Stimulated activated CD8-positive, alpha-beta memory T cell treated with anti-CD3 and anti-CD28 coated beads, Interleukin-12 subunit alpha, Interleukin-12 subunit beta, amount 100 ng/mL, for 24 hours (primary cell): Measurements from ENCODE around the gene FOXN1.

Experiments used
- DNase-seq: peaks from one replicate; pipeline ENCODE4 v3.0.0-alpha.2; 2020; ENCODE audit errors: extremely low read depth

The FOXN1 gene

DNA sequence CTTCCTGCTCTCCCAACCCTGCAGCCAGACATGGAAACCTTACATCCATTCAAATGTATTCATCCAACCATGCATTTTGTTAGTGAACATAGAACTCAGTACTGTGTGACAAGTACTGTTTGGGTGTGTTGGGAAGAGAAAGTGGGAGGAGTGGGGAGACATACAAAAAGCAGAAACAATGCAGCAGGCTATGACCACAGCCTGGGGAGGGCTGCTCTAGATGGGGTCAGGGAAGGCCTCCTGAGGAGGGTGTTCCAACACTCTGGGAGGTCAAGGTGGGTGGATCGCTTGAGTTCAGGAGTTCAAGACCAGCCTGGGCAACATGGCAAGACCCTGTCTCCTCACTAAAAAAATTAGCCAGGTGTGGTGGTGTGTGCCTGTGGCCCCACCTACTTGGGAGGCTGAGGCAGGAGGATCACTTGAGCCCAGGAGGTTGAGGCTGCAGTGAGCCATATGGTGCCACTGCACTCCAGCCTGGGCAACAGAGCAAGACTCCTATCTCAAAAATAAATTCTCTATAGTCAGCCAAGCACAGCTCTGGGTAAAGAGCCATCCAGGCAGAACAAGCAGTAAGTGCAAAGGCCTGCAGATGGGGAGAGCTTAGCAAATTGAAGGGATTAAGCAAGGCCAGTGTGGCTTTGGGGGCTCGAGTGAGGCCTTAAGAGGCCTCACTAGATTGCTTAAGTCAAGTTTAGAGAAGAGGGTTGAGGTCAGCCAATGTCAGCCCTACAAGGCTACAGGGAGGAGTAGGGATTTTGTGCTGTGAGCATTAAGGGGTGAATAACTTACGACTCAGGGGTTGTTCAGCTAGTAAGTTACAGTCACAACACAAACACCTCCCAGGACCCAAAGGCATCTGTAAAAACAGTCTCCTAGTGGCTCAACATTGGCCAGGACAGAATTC lies 27.2 kb upstream of the FOXN1 start:
- no peak for DNase-seq

DNA sequence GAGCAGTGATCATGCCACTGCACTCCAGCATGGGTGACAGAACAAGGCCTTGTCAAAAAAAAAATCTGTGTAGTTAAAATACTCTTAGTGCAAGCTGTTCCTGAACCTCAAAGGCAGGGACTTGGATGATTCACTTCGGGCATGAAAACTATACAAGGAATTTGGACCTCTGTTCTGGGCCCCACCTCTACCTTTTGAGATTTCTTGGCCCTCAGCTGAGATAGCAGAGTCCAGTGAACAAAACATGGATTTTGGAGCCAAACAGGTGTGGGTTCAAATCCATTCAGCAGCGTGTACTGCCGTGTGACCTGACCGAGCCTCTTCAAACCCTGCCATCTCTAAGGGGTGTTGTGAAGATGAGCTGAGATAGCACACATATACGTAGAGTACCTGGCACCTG lies 25.9 kb upstream of the FOXN1 start:
- no peak for DNase-seq

DNA sequence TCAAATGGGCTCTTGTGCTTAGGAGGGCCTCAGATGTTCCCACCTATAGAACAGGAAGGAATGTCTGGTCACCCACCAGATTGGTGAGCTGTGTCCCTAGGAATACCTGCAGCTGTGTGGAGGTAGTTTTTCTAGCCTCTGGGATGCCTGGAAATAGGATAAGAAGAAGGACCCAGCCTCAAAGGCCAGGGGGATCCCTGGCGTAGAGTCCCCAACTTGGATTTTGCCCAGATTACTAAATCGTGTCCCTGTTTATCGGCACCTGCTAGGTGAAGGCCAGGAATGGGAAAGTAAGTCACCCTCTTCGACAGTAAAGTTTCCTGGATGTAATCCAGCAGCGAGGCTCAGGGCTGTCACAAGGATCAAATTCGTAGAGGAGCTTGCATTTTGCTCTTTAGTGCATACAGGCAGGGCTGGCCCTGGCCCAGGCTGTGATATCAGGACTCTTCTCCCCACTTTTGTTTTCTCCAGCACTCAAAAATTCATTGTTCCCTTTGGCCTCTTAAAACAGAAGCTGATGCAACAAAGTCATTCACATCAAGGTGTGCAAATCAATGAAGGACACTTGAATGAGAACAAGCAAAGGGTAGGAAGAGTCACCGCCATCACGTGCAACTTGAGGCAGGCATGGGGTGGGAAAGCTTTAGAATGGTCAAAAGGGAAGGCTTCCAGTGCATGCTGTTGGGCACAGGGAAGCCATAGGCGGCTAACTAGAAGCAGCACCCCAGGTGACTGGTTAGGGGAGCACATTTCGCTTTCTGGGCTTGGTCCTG lies 25.2 kb upstream of the FOXN1 start:
- no peak for DNase-seq

DNA sequence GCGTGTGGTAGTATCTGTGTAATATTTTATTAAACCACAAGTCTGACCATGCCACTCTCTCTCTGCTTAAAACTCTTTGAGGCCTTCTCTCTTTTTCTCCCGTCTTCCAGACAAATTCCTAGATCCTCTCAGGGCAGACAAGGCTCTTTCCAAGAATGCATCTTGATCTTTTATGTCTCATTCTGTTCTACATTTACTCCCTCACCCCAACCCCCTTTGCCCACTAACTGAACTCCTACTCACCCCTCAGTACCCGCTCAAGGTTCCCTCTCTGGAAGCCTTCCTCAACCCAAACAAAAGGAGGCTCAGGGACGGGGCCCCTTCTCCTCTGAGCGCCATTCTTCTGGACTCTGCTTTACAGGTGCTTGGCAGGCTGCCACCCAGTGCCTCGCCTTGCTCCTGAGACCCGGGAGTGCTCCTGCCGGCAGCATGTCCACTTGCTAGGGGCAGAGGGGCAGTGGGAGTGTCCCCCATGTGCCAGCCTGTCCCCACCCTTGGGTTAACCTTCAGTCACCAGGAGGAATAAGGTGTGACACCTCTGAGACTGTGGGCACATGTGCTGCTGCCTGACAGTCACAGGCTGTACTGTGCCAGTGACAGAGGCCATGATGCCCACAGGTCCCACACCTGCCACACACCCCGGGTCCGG lies 23.5 kb upstream of the FOXN1 start:
- DNase-seq = no peak

DNA sequence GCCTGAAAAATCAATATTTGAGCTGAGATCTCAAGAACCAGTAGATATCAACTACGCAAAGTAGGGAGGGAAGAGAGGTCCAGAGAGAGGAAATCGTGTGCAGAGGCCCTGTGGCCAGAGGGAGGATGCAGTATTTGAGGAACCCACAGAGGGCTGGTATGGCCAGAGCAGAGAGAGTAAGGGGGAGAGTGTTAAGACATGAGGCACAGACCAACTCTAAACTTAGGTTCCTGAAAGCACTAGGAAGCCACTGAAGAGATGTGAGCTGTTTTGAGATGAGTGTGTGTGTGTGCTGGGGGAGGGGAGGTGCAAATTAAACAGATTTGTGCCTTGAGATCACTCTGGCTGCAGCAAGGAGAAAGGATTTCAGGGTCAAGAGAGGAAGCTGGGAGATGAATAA lies 21.9 kb upstream of the FOXN1 start:
- no peak for DNase-seq

DNA sequence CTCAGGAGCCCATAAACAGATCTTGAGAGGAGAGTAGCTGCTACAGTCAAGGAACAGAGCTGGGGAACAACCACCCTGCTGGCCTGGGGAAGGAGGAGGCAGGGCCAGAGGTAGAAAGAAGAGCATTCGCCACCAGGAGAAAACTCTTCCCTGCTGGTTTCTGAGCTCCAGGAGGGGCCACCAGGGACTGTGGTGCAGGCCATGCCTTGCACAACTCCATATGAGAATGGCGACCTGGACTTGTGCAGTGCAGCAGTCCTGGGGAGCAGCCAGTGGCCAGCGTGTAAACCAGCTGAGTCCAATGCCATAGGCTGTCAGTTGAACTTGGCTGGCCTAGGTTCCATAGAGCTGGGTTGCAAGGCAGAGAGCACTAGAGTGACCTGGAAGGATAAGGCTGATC lies 21.1 kb upstream of the FOXN1 start:
- no peak for DNase-seq

DNA sequence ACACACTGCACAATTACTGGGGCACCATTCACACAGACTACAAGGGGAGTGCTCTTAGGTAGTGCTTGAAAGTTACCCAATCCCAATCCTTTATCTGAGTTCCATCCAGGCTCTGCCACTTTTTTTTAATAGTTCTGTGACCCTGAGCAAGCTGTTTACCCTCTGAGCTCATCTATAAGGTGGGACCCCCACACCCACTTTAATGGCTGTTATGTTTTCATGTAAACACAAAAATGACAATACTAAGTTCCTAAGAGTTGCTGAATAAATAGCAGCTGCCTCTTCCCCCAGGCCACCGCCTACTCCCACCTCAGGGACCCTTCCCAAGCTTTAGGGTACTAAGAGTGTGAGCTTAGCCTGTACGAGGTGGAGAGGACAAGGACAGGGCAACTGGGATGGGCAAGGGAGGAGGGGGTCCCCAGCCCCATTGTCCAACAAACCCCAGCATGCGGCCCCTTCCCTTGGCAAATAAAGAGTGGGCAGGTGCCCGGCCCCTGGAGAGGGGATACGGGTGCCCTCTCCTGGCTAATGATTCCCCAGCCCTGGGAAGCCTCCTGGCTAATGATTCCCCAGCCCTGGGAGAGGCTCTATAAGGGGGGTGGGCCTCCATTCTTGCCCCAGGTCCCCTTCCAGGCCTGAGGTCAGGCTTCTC lies 18.1 kb upstream of the FOXN1 start:
- DNase-seq = no peak

DNA sequence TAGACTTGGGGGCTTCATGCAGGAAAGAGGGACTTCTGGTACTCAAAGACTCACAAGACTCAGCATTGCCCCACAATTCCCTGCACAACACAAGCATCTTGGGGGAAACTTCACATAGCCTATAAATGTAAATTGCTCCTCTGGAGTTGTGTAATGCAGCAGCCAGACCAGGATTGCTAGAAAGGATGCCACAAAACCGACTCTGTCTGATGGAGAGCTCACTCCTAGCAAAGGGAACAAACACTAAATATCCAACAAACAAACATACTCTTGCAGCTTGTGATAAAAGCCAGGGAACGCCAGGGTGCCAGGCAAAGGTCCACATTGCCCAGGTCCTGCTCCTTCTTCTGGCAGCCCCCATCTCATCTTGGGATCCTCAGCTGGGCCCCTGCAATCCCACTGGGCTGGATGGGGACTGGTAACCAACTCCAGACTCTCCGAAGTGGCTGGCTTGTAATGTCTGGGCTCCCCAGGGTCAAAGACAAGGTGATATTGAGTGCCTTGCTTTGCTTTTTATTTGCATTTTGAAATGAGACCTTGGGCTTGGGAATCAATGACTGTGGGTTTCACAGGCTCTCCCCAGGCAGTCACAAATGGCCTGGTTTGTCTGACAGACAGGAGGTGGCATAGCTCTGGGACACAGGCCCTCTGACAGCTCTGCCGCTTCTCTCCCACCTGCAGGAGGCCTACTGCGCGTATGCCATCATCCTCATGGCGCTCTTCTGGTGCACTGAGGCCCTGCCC lies 17.4 kb upstream of the FOXN1 start:
- no peak for DNase-seq

DNA sequence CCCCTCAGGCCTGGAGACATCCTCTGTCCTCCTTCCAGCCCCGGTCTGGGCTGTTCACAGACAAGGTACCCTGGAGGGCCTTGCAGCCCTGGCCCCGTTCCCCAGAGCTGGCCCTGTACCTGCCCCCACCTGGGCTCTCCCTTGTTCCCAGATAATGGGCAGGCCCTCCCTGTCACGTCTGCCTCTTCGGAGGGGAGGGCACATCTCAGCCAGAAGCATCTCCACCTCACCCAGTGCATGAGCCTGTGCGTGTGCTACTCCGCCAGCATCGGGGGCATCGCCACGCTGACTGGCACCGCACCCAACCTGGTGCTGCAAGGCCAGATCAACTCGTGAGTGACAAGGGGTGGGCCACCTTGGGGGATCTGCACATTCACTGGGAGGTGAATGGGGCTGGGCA lies 14.9 kb upstream of the FOXN1 start:
- DNase-seq = no peak

DNA sequence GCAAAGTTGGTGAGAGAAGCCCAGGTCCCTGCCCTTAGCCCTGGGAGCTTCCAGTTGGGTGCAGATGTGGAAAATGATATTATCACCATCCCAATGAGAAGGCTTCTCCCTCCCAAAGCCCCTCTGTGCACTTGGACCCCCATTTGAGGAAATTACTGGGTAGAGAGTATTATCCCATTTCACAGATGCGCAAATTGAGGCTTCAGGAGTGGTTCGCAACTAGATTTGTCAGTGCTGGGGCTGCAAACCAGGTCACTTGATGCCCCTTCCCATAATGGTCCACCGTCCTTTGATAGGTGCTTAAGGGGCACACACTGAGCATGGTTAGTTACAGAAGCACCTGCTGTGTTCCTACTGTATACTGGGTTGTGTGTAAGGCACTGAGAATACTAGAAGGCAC lies 14.3 kb upstream of the FOXN1 start:
- DNase-seq = no peak

DNA sequence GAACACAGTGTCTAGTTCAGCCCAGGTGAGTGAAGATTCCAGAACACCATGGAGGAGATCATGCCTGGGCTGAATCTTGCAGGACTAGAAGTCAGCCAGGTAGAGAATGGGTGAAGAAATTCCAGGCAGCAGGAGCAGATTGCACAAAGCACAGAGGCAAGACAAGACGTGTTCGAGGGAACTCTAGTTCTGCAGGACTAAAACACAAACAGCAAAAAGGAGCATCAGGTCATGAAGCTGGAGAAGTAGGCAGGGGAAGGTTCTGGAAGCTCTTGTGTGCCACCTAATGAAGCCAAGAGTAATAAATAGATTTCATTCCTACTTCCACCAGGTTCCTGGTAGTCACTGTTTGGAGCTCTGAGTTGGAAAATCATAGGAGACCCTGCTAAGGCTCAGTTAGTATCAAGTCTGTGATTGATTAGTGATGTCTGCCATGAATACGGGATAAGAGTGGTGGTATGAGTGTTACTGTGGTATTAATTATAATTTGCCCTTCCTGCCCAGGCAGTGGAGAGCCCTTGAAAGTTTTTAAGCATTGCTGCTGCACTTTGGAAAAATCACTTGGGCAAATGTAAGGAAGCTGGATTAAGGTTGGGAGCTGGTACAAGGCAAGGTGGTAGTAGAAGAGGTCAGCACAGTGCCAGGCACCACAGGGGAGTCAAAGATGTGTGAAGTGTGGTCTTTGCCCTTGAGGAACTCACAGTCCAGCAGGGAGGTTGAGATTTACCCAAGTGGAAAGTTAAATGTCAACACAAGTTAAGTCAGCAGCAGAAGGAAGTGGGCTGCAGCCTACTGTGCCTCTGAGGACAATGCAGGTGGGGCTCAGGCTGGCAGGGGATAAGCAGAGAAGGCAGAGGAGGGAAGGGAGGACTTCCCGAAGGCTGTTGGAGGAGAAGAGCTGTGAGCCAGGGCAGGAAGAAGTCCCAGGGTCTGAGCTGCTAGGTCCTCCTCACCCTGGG lies 13.5 kb upstream of the FOXN1 start:
- DNase-seq = no peak

DNA sequence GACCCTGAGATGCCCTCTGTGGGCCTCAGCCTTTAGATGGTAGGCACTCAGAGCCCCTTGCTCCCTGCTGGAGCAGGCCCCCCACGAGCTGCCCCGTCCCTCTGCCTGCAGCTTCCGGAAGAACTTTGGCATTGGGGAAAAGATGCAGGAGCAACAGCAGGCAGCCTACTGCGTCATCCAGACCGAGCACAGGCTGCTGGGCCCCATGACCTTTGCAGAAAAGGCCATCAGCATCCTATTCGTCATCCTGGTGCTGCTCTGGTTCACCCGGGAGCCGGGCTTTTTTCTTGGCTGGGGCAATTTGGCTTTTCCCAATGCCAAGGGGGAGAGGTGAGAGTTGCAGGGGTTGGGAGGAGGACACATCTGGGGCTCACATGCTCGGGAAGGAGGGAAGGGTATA lies 12.7 kb upstream of the FOXN1 start:
- DNase-seq = no peak

DNA sequence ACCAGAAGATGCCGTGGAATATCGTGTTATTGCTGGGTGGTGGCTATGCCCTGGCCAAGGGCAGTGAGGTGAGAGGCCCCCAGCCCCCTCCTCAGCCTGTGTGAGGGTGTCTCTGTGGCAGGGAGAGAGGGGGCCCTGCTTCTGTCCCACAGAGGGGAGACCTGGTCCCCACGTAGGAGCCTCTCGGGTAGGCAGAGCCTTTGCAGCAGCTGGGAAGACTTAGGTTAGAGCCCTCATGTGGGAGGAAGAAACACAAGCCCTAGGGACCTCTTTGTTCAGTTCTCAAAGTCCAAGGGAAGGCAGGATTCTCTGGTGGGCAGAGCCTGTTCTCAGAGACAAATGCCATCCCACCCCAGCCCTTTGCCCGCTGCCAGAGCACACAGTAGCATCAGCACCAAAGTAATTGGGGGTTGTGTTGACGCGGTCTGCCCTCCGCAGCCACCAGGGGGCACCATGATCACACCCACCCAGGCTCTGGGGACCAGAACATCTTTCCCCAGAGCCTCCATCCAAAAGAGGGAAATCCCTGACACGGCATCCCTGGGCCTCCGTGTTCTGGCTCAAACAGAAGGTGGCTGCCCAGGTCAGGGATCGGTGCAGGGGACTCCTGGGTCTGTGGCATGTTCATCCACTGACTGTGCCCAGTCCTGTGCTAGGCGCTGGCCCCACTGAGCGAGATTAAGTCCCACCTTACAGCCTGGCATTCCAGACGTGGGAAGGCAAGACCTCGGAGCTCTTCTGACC lies 11.5 kb upstream of the FOXN1 start:
- DNase-seq = peak; percentile 46

DNA sequence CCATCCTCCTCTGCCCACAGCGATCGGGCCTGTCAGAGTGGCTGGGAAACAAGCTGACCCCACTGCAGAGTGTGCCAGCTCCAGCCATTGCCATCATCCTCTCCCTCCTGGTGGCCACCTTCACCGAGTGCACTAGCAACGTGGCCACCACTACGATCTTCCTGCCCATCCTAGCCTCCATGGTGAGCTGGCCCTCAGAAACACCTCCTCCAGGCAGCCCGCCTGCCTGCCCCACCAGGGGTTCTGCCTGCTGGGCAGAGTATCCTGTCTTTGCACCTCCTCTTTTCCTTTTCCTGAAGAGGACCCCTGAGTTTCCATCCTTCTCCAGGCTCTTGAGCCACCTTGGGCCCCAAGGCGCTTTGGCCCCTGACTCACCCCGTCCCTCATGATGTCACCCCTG lies 10.5 kb upstream of the FOXN1 start:
- no peak for DNase-seq

DNA sequence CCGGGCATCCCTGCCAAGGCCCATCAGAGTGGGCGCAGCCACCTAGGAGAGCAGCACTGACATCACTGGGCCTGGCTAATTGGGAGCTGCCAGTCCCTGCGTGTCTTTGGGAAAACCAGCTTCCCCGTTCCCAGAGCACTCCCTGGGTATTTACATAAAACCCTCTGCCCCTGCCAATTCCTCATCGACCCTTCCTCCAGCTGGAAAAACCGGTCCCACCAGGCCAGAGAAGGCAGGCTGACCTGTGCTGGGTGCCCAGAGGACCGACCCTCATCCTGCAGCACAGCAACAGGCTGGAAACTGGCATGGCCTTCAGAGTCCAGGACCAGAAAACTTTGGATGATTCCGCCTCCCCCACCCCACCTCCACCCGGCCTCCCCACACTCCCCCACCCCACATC lies 8.2 kb upstream of the FOXN1 start:
- DNase-seq = no peak

DNA sequence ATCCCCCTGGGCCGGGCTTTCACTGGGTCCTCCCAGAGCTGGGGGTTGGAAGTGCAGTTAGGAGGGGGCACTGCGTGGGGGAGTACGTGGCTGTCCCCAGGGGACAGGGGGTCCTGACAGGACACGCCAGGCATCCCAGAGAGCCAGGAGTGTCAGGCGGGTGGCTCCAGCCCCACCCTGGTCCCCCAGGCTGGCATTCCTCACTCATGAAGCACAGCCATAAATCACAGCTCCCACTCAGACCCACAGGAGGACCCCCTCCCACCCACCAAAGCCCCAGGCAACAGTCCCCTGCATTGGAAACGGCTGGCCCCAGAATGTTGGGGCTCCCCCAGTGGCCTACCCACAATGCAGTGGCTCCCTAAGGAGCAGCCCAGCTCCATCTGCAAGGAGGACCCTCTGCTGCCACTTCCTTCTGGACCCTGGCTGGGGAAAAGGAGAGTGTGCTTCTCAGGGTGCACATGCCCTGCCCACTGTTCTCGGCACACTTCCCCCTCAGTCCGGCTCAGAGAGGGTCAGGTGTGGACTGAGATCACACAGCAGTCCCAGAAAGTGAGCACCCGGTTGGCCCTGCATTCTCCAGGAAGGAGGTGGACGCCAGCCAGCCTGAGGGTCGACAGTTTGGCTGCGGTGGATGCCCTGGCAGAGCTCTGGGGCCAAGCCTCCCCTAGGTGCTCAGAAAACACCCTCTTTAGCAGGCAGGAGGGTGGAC lies 7.3 kb upstream of the FOXN1 start:
- DNase-seq = no peak

DNA sequence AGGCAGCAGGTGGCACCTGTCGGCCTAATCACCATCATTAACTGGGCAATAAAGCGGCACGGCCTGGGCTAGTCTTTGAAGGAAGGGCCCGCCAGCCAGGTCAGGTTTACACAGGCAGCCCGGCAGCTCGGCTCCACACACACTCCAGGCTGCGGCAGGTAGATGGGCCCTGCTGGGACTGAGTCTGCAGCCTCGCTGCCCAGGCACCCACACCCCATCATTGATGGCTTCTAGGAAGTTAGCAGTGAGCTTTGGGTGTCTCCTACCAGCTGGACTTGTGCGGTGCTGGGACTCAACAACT lies 6.8 kb upstream of the FOXN1 start:
- DNase-seq = no peak

DNA sequence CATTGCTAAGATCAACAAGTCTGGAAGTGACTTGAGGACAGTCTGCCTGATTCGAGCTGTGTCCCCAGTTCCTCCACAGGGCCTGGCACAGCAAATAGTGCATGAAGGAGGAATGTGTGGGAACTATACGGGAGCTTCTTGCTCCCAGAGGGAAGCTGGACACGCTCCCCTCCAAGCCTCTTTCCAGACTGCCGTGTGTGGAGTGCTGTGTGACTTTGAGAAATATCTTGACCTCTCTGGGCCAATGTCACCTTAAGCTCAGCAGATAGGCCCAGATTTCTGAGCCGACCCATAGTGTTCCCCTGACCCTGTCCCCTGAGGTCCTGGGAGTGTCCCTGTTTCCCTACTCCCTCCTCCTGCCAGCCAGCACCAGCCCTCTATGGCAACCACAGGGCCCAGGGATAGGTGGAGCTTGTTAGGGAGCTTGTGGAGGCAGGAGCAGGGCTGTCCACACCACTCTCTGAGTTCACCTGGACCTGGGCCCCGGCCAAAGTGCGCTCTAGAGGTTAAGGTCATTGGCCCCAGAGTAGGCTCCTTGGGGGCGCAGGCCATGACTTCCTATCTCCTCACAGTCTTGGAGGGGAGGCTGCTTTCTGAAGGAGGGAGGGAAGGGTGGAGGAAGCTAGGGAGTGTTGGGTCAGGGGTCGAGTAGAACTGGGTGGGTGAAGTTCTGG lies 6.3 kb upstream of the FOXN1 start:
- DNase-seq = no peak
